SHP77 treated with DMSO at 0.1 percent for 48 hours (cell line): ENCODE measurements around the gene CSMD2.

ENCODE experiments used
- DNase-seq: peaks from one replicate; lab custom pipeline; 2025; lab: John Stamatoyannopoulos, UW

CSMD2 gene

DNA sequence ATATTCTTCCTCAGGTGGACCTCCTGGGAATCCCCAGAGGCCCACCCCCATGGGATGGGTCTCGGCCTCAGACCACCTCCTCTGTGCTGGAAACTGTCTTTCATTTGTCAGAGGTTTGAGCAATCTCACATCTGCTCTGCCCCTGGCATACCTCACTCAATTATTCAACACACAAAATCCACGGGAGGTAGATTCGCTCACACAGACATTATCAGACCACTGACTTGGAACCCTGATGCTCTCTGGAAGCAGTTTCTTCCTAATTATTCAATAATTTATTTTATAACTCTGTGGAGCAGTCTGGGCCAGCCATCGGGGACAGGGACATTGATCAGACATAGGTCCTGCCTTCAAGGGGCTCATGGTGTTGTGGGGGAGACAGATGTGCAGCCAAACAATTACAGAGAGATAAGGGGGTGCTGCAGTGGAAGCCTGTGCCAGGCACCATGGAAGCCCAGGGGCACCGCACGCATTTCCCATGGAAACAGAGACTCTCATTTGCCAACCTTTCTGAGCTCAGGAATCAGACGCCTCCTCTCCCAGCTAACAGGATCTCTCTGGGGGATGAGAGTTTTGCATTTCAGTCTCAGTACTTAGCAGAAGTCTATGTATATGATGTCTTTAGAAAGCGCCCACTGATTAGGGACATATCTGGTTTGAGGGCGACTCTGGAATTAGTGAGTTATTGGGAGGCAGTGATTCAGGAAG is 204.7 kb downstream of the CSMD2 start:
- DNase-seq, result no peak

- no peak for DNase-seq
These were observed 207.2 kb downstream of the CSMD2 start for GRCh38 chr1:33957854-33958253.

- DNase-seq, result no peak
These were observed 209.9 kb downstream of the CSMD2 start for GRCh38 chr1:33955096-33955495.

DNA sequence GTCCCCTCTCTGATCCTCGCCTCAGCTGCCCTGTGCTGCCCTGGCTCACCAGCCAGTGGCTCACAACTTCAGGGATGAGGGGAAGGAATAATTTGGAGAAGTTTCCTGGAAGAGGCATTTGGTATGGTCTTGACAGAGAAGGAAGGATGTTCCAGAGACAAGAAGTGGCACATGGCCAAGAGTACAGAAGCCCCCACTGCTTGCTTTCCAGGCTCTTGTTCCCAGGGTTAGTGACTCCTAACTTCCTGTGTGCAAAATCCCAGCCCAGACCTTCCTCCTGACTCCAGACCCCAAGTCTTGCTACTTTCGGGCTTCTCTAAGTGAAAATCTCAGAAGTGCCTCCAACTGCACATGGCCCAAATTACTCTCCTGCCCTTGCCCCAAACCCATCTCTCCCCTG is 215.5 kb downstream of the CSMD2 start:
- no peak for DNase-seq

DNA sequence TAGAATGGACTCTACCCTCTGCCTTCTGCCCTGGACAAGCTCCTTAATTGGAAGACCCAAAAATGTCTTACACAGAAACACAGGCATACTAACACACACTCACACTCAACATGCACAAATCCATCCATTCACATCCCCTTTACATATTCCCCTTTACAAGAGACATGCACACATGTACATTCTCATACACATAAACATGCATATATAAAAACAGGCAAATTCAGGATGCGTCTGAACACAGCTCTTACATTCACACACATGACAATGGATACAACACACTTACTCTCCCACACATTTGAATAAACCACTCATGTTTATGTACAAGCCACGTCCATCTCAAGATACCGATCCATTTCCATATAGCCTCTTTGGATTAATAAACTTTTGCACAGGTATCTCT is 216.7 kb downstream of the CSMD2 start:
- DNase-seq, result no peak

GRCh38 chr1:33946836-33947235 is 218.2 kb downstream of the CSMD2 start:
- no peak for DNase-seq

DNA sequence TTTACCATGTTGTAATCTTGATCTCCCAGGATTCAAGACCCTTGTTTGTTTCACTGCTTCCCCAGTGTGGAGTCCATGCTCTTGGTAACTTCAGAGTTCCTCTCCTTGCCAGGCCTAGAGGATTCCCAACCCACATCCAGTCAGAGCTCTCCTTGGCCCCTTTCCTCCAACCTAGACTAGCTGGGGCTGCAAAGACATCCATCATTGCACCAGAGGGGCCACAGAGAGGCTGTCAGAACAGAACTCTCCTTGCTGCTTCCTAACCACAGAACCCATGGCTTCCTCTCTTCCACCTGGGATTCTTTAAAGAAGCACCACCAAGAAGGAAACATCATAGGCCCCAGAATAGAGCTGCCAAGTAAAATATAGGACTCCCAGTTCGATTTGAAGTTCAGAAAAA is 220.2 kb downstream of the CSMD2 start:
- DNase-seq, result no peak

GRCh38 chr1:33943978-33944377 is 221.1 kb downstream of the CSMD2 start:
- no peak for DNase-seq

DNA sequence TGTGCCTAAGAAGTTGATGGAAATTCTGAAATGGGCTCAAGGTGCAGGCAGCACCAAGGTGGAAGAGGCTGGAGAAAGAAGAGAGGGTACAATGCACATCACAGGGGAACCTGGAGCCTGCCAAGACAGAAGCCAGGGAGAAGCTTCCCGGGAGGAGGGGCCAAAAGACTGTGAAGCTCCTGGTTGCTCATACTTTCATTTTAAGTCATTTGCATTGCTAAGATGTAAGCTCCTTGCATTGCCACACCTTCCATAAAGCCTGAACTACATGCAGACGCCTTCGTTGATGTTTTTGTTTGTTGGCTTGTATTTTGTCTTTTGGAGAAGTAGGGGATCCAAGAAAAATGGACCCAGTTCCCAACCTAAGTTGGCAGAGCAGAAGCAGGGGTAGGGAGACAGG is 232.2 kb downstream of the CSMD2 start:
- no peak for DNase-seq

GRCh38 chr1:33931111-33931475 is 233.9 kb downstream of the CSMD2 start:
- DNase-seq, result no peak

- DNase-seq, result no peak
These were observed 234.5 kb downstream of the CSMD2 start for GRCh38 chr1:33930346-33931110.

GRCh38 chr1:33928251-33928650 is 236.8 kb downstream of the CSMD2 start:
- no peak for DNase-seq

DNA sequence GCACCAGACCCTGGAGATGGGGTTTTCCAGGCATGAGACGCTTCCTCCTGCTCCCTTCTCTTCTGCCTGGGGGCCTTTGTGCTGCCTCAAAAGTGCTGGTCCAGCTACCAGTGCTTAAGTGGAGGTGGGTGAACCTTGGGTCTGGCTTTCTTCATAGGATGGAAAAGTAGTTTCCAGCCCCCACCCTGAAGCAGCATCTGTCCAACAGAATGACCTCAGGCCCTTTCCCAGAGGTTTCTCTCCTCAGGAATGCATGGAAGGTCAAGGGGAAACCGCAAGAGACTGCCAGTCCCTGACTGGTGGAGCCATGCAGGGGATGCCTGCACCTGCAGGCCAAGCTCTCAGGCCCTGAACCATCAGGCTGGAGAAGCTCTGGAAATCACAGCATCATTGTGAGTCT is 237.3 kb downstream of the CSMD2 start:
- no peak for DNase-seq

DNA sequence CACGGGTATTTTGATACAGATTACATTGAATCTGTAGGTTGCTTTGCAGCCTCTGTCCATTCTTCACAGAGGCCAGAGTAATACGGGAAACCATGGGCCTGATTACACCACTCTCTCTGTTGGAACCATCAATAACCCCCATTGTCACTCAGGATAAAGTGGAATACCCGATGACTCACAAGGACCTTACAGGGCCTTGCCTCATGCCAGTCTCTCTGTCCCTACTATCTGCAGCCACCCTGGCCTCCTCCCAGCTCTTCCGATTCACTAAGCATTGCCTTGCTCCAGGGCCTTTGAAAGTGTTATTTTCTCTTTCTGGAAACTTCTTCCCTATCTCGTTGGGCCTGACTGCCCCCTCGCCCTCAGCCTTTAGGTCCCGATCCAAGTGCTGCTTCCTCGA is 239.4 kb downstream of the CSMD2 start:
- no peak for DNase-seq

GRCh38 chr1:33921281-33921680 is 243.7 kb downstream of the CSMD2 start:
- no peak for DNase-seq

GRCh38 chr1:33918368-33918767 is 246.7 kb downstream of the CSMD2 start:
- no peak for DNase-seq

- no peak for DNase-seq
These were observed 248.2 kb downstream of the CSMD2 start for GRCh38 chr1:33916786-33917185.

GRCh38 chr1:33914531-33914930 is 250.5 kb downstream of the CSMD2 start:
- no peak for DNase-seq

DNA sequence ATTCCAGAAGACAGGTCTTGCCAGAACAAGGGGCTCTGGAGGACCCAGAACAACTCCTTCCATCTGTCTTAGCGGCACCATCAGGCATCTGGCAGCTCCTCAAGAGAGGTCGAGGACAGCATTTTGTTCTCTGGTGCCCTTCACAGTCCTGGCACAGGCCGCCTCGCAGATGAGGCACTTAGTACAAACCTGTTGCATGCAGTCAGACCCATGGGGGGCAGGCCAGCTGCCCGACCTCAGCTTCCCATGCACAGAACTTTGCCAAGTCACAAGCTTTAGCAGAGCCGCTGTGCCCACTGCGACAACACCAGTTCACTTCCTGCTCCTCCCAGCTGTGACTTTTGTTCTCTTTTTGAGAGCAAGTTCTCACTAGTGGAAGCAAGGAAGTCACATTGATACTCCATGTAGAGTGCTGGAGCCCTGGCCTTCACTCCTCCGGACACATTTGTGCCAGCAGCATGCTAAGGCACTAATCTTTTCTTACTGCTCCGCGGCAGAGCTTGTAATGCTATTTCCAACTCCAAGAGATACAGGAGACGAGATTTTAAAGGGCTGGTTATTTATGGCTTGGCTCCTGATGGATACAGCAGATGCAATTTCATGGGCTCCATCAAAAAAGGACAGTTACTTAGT is 256.6 kb downstream of the CSMD2 start:
- no peak for DNase-seq

GRCh38 chr1:33906156-33906555 is 258.9 kb downstream of the CSMD2 start:
- DNase-seq, result no peak

DNA sequence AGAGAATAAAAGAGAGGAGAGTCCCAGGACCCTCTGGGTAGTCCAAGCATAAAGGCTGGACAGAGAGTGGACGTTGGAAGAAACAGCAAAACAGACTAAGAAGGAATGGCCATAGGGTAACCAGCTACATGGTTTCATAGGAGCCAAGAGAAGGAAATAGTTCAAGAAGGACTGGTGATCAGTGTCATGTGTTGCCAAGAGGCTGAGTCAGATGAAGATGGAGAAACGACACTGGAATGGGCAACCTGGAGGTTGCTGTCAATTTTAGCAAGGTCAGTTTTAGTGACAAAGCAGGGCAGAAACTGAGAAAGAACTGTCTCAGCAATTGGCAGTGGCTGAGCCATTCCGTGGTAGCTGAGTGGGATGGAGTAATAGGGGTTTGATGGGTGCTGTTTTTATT is 259.8 kb downstream of the CSMD2 start:
- no peak for DNase-seq

GRCh38 chr1:33903210-33903589 is 261.8 kb downstream of the CSMD2 start:
- DNase-seq, result no peak

- no peak for DNase-seq
These were observed 262.4 kb downstream of the CSMD2 start for GRCh38 chr1:33902486-33903209.
